GM12874 (cell line): ENCODE measurements around the gene WHRN.

Source experiments
- CTCF ChIP-seq: IDR thresholded peaks from 2 replicates; pipeline ENCODE4 v1.5.1; 2011; ENCODE audit warnings: low read depth, mild to moderate bottlenecking, control low read depth, low read length, moderate library complexity; ENCODE audit not compliant: insufficient read depth

WHRN gene

GRCh38 chr9:114459464-114459863 is 45.8 kb downstream of the WHRN start:
- TF ChIP-seq CTCF, result no peak

- no peak for TF ChIP-seq CTCF
Measured at GRCh38 chr9:114456929-114457328, 48.3 kb downstream of the WHRN start.

- no peak for TF ChIP-seq CTCF
Measured at GRCh38 chr9:114454652-114455051, 50.6 kb downstream of the WHRN start.

GRCh38 chr9:114452219-114453165 is 52.8 kb downstream of the WHRN start:
- TF ChIP-seq CTCF, result no peak

- TF ChIP-seq CTCF, result no peak
Measured at GRCh38 chr9:114451707-114452031, 53.6 kb downstream of the WHRN start.

GRCh38 chr9:114450833-114451706 is 54.2 kb downstream of the WHRN start:
- TF ChIP-seq CTCF, result no peak

- no peak for TF ChIP-seq CTCF
Measured at GRCh38 chr9:114450181-114450580, 55.1 kb downstream of the WHRN start.
